HG03571 (cell line): ENCODE data around the gene WNT7A.

ENCODE experiments used
- ATAC-seq: cut with Tn5 transposase; IDR thresholded peaks from one replicate; pipeline ENCODE4 v1.9.1; 2021; ENCODE audit not compliant: unreplicated experiment

Gene WNT7A

GRCh38 chr3:13776253-13777050, 103.4 kb downstream of the WNT7A start:
- ATAC-seq, result no peak

- ATAC-seq, result no peak
These were observed 106.8 kb downstream of the WNT7A start for GRCh38 chr3:13772885-13773745.

GRCh38 chr3:13772321-13772745, 107.5 kb downstream of the WNT7A start:
- no peak for ATAC-seq

GRCh38 chr3:13771496-13771895, 108.4 kb downstream of the WNT7A start:
- ATAC-seq, result no peak

- no peak for ATAC-seq
These were observed 109.4 kb downstream of the WNT7A start for GRCh38 chr3:13770170-13771169.

- ATAC-seq, result no peak
These were observed 110.4 kb downstream of the WNT7A start for GRCh38 chr3:13769422-13769821.

GRCh38 chr3:13768453-13768852, 111.4 kb downstream of the WNT7A start:
- ATAC-seq, result no peak

- no peak for ATAC-seq
These were observed 112.0 kb downstream of the WNT7A start for GRCh38 chr3:13767896-13768295.

GRCh38 chr3:13767030-13767429, 112.8 kb downstream of the WNT7A start:
- no peak for ATAC-seq
